HG03066 (cell line): ENCODE results near the gene CHMP1A.

Experiments used
- ATAC-seq: cut with Tn5 transposase; IDR thresholded peaks from one replicate; pipeline ENCODE4 v1.9.1; 2021; ENCODE audit warnings: low read depth; ENCODE audit not compliant: unreplicated experiment

The CHMP1A gene

DNA sequence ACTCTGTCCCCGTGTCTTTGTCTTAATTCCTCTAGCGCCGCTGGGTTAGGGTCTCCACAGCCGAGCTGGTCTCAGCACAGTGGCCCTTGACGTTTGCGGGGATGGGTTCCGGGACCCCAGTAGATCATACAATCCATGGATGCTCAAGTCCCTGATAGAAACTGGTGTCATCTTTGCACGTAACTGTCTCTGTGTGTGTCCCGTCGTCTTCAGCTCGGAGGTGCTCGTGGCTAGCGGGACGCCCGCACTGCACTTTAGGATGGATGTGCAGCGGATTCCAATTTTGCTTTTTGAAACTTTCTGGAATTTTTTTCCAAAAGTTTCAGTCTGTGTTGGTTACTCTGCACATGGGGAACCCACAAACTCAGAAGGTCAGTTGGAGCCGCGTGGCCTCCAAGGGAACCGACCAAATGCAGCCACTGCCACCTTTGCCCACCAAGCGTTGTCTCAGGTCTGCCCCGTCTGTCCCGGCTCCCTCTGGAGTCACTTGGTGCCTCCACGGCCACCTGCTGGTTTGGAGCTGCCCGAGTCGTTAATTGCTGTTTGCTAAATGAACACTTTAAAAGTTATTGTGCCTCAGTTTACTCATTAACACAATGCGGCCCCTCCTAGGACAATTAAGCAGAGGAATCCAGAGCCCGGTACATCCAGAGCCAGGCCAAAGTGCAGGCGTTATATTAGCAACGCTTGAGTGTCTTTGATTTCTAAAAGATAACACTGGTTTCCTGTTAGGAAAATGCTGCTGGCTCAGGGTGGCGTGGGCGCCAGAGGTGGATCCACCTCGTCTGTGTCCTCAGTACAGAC is 49.4 kb downstream of the CHMP1A start:
- no peak for ATAC-seq

DNA sequence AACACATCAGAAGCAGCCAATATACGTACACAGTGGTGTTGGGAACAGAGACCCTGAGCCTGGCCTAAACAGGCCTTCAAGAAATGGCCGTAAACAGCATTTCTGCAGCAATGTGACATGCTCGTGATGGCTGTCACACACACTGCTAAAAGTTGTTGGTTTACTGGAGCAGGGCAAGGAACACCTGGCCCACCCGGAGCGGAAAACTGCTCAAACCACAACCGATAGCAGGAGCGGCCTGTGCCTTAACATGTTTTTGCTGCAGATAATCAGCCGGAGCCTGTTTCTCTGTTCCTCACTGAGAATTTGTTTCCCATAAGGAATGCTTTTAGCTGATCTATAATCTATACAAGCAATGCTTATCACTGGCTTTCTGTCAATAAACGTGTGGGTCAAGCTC is 50.1 kb downstream of the CHMP1A start:
- ATAC-seq, result no peak

DNA sequence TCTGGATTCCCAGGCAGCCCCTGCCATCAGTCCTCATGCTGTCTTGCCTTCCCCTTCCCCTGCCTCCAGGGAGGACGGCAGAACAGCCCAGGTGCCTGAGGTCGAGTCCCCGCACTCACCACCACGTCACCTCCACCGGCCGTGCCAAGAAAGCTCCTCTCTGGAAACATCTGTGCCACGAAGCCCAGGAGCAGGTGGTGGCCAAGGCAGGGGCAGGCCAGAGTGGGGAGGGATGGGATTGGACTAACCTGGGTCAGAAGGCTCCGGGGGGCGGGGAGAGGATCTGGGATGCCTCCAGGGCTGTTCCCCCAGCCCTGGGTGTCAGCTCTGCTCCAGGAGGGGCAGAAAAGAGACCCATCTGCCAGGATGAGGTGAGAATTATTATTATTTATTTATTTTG is 51.5 kb downstream of the CHMP1A start:
- ATAC-seq, result no peak

DNA sequence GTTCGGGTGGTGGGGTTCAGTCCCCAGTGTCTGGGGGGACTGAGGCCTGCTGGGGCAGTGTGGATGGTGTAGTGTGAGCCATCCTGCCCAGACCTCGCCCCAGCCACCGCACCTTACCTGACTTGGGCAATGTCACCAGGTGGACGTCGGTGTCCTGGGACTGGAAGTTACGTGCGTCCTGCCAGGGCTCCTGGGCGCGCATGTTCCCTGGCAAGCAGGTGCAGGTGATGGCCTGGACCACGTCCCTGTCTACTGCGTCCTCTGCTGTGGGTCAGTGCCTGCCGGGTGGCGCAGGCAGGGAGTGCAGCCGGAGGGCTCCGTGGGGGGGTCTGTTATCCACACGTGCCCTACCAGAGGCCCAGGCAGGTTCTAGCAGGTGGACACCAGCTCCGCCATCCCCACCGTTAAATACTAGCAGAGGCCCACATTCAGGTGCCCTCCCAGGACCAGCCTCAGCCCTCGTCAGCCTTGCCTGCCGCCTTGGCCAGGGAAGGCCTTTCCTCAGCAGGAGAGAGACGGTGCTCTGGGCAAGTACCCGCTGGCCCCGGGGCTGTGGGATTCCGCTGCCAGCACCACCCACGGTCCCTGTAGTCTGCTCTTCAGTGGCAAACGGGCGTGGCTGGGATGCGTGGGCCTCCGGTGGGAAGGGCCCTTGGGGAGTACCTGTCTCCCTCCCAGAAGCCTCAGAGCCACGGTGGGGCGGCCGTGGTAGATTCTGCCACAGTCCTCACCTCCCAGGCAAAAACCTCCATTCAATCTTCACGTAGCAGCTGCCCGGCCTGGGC is 52.1 kb downstream of the CHMP1A start:
- no peak for ATAC-seq

DNA sequence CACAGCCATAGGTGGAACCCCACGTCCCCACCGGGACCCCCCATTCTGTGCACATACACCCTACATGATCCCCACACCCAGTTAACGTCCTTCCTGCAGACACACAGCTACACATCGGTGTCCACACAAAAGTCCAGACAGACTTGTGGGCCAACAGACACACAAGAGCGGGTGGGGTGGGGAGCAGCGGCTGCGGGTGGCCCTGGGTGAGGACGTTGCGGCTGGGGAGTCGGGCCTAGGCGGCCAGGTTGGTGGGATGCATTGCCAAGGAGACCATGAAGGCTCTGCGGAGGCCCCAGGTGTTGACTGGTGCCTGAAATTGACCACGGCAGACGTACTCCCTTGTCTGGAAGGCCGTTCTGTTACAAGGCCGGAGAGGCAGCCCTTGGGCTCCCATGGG is 52.7 kb downstream of the CHMP1A start:
- no peak for ATAC-seq

DNA sequence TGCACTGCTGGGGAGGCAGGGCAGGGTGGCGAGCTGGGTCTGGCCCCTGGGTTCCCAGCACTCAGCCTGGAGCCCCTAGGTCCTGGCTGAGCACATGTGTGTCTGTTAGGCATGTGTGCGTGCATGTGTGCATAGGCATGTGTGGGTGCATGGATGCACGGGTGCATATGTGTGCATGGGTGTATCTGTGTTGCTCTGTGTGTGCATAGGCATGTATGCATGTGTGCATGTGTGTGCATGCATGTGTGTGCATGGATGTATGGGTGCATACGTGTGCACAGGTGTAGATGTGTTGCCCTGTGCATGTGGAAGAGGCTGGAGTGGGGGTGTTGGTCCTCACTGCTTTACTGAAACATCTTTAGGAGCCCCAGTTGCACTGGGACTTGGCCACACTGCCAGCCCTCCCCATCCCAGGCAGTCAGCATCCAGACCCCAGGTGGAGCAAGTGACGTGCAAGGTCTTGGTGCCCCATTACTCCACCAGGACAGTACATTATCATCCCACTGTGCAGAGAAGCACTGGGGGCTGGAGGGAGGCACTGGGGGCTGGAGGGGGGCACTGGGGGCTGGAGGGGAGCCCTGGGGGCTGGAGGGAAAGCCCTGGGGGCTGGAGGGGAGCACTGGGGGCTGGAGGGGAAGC is 54.4 kb downstream of the CHMP1A start:
- no peak for ATAC-seq

DNA sequence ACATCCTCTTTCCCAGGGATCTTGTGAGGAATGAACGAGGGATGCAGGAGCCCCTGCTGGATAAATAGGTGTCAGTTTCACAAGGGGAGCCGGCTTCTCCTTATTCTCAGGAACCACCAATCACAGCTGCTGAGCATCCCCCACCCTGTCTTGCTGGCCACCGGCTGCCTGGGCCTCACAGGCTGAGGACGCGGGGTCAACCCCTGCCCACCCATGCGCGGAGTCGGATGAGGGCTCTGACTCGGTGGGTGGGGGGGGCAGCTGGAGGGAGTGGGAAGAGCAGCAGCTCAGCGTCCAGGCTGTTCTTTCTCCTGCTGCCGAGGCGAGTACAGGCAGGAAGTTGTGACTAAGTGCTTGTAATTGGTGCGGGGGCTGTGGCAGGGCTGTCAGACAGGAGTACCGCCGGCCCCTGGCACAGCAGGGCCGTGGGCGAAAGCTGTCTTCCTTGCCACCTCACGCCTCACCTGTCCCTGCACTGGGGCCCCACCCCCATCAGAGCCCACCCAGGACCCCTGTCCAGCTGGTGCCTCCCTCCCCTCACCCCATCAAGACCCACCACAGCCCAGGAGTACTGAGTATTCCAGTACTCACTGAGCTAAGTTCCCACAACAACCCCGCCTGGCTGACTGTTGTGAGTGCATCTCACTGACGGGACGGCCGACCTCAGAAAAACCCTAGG is 55.1 kb downstream of the CHMP1A start:
- no peak for ATAC-seq

DNA sequence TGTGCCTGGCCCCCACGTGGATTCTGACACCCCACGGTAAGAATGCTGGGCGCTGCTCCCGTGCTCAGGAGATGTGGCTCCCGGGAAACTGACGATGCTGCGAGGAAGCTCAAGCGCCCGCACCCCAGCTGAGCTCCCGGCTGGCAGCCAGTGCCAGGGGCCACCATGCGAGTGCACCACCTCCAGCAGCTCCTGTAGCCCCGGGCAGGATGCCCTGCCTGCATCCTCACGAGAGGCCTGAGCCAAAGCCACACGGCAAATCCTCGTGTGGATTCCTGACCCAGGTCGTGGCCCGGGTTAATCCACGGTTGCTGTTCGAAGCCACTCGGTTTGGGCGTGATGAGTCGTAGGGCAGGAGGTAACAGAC is 55.6 kb downstream of the CHMP1A start:
- ATAC-seq, result no peak

DNA sequence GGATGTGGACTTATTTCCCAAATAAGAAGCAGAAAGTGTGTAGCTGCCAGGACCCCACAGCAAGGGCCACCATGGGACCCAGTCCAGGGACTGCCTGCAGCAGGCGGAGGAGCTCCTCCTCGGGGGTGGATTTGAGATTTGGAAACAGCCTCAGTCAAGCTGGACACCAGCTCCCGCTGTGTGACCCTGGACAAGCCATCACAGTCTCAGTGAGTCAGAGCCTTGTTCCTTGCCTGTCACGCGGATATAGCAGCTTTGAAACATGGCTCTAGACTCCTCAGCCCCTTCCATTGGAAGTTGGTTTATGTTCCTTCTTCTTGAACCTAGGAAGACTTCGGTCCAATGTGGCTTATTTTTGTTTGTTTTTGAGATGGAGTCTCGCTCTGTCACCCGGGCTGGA is 56.6 kb downstream of the CHMP1A start:
- ATAC-seq, result no peak

DNA sequence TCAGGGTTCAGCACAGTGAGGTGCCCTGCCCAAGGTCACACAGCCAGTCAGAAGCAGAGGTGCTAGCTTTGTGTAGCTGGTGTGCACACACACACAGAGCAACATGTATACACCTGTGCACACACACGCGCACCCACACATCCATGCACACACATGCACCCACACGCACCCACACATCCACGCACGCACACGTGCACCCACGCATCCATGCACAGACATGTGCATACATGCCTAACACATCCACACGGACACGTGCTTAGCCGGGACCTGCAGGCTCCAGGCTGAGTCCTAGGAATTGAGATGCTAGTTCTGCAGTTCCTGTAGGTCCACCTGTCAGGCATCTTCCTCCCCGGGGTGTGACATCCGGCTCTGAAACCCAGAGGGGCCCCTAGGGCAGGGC is 57.1 kb downstream of the CHMP1A start:
- no peak for ATAC-seq

DNA sequence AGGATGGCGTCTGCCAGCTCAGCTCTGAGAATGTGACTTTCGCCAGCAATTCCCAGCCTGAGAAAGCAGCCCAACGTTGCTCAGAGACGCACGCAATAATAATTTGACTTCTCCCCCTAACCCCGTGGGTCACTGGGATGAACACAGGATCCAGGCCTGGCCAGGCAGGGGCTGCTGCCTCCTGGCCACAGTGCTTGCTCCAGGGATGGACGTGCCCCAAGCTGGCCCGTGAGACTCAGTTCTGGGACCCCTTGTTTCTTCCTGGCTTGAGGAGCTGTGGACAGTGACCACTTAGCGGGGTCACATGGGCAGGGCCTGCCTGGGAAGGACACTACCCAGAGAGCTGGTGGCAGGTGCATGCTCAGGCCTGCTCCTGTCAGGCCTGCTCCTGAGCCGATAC is 57.6 kb downstream of the CHMP1A start:
- no peak for ATAC-seq

DNA sequence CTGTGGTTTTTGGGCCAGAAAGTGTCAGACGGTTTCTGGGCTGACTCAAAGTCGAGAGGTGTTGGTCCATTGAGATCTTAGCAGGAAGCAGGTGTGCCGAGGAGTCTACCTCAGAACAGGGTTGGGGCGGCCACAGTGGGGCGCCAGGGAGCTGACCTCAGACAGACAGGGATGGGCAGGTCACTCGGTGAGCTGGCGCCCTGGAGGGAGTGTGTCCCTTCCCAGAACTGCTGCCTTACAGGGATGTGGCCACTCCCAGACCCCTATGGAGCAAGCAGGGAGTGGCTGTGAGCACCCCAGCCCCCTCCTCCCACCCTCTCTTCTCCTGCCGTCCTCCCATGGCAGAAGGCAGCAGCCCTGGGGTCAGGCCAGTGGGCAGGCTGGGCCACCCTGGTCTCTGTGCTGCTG is 58.1 kb downstream of the CHMP1A start:
- ATAC-seq, result no peak

DNA sequence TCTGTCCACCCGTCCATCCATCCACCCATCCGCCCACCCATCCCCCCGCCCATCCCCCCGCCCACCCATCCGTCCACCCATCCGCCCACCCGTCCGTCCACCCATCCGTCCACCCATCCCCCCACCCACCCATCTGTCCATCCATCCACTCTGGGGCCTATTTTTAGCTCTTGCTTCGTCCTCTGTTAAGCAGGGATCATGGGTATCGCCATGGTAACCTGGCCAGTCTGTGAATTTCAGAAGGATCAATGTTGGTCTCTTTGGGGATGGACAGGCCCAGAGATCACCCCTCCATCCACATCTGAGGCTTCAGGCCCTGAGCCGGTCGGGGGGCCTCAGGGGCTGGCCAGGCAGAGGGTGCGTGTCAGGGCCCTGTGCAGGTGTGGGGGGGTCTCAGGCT is 59.3 kb downstream of the CHMP1A start:
- no peak for ATAC-seq

DNA sequence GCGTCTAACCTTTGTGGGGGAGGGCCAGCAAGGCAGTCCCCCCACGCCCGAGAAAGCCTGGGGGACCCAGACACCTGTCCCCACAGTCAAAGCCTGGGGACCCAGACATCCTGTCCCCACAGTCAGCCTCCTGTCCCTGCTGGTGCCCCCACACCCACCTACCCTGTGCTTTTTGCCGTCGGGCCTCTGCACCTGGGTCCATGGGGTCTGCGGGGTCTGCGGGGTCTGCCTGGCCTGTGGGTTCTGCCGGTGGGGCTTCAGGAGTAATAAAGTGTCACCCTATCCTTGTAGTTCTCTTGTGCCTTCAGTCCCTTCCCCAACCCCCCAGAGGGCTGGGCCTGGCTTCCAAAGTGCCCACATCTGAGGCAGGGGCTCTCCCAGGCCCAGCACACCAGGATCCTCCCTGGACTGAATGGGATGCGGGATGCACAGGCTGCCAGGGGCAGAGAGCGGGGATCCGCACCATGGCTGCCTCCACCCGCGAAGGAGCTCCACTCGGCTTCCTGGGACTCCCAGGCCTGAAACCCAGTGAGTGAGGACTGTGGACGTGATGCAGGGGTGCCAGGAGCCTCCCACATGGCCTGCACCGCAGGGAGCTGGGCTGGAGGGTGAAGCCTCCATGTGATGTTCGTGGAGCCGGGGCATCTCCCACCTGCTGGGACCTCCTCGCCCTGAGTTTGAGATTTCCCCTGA is 60.4 kb downstream of the CHMP1A start:
- no peak for ATAC-seq

DNA sequence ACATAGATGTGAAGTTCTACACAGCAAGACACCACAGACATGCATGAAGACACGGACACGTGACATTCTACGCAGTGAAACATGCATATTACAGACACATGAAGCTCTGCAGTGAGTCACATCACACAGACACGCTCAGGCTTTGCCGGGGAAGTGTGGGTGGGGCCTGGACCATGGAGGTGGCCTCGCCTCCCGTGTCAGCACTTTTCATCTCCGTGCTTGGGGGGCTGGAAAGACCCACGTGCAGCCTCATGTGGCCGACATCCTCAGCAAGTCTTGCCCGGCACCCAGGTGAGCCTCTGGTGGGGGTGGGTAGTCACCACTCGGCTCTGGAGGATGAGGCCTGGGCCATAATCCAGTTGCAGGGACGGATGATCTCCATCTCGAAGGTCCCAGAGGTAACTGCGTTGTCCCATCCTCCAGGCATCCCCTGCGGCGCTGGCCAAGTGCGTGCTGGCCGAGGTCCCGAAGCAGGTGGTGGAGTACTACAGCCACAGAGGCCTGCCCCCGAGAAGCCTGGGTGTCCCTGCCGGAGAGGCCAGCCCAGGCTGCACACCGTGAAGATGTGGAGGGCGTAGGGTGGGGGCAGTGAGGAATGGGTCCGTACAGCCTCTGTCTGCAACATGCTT is 61.3 kb downstream of the CHMP1A start:
- no peak for ATAC-seq

DNA sequence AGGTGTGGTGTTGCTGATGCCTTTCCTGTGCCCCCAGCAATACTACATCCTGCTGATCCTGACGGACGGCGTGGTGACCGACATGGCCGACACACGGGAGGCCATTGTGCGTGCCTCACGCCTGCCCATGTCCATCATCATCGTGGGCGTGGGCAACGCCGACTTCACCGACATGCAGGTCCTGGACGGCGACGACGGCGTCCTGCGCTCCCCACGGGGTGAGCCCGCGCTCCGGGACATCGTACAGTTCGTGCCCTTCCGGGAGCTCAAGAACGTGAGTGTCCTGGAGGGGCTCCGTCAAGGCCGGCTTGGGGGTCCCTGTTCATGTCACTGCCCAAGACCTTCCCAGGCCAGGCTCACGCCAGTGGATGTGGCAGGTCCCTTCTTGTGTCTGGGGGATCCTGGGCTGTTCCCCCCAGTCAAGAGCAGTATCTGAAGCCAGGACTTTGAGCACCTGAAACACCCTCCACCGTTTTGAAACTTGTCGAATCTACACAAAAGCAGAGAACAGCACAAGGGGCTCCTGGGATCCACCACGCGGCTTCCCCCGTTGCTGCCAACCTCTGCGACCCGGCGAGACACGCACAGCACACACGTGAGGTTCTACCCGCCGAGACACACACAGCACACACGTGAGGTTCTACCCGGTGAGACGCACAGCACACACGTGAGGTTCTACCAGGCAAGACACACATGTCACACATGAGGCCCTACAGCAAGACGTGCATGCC is 62.0 kb downstream of the CHMP1A start:
- no peak for ATAC-seq
